Gastroesophageal sphincter (tissue), 4 donors: Measurements from ENCODE around the gene HMG20A. TPM values are rescaled to one million over a fixed set of nuclear protein-coding genes. Genes with fewer than 3 reads are reported as not detected.
A peak's percentile ranks its signal among the peaks of the same experiment; 100 is the strongest.

Experiments used
- ATAC-seq: fragments of 150-250 bp; one replicate; pipeline ENCODE4 v1.9.1; 2016; ENCODE audit warnings: mild to moderate bottlenecking, moderate library complexity
- H3K27ac ChIP-seq, 4 donors: fragments of 200-600 bp; sonication (generic) in 3 of 4; 1 replicate in 3 of 4; 2 replicates in 1 of 4; pipeline ENCODE4 v1.5.1; 2016 to 2019
- H3K27me3 ChIP-seq: fragments of 200-600 bp; sonication (generic); one replicate; pipeline ENCODE4 v1.5.1; 2019
- H3K36me3 ChIP-seq, 2 donors: fragments of 200-600 bp; sonication (generic); one replicate each; pipeline ENCODE4 v1.5.1; 2019; ENCODE audit warnings: control low read depth in 1 of 2
- H3K4me1 ChIP-seq, 3 donors: fragments of 200-600 bp; sonication (generic); 1 replicate in 2 of 3; 2 replicates in 1 of 3; pipeline ENCODE4 v1.5.1; 2016 to 2019; ENCODE audit warnings: control low read depth in 2 of 3
- H3K4me3 ChIP-seq, 2 donors: fragments of 200-600 bp; sonication (generic); one replicate each; pipeline ENCODE4 v1.5.1; 2019; ENCODE audit warnings: mild to moderate bottlenecking in 1 of 2, moderate library complexity in 1 of 2
- H3K9me3 ChIP-seq, 3 donors: fragments of 200-600 bp; sonication (generic); one replicate each; pipeline ENCODE4 v1.5.1; 2017 to 2019; ENCODE audit warnings: control low read depth in 2 of 3
- EP300 ChIP-seq: sonication (generic); formaldehyde crosslinking; IDR thresholded peaks from one replicate; pipeline ENCODE4 v1.6.1; 2017; ENCODE audit warnings: antibody characterized with exemption, mild to moderate bottlenecking
- POLR2A ChIP-seq, 2 donors: fragments of 450-650 bp; IDR thresholded peaks; one replicate each; pipeline ENCODE4 v1.6.1; 2017; ENCODE audit warnings: antibody characterized with exemption in 2 of 2, mild to moderate bottlenecking in 2 of 2, moderate library complexity in 1 of 2
- POLR2AphosphoS5 ChIP-seq: sonication (generic); formaldehyde crosslinking; IDR thresholded peaks from one replicate; pipeline ENCODE4 v1.6.1; 2017; ENCODE audit warnings: antibody characterized with exemption
- WGBS, 2 donors: methylation state at CpG; one replicate each; pipeline ENCODE4 v1.1.5; 2018; ENCODE audit warnings: low coverage in 1 of 2; 5-methylcytosine and 5-hydroxymethylcytosine counted together
- total RNA-seq, 4 donors: library from RNA; depleted of rRNA; stranded (reverse); fragments of >200 nt; gene quantifications; one replicate each; pipeline ENCODE4 v1.1.0, GENCODE V29; 2016
- TF ChIP-seq, protein P1 (sequence below), 4 experiments: fragments of 200-600 bp in 2 of 4; fragments of 450-650 bp in 2 of 4; sonication (generic) in 1 of 4; IDR thresholded peaks; one replicate each; pipeline ENCODE4 v1.5.1; 2017 to 2019; ENCODE audit warnings: antibody characterized with exemption in 4 of 4, mild to moderate bottlenecking in 2 of 4, moderate library complexity in 2 of 4

The HMG20A gene
- total RNA-seq, 4 donors from 2014 or later: 23.2 to 47.9 (median 33.2) TPM

DNA sequence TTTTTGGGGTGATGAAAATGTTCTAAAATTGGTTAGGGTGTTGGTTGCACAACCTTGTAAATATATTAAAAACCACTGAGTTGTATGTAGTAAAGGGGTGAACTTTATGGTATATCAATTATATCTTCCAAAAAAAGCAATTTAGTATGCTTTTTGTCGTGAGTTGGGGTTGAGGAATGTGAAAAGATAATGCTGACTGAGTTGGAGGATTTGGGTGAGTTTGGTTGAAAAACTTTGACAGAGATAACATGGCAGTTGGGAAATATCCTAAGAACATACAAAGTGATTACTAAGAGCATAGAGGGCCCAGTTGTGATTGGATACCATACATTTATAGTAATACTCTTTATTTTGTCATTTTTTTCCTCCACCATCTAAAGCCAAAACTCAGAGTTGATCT lies 33.6 kb downstream of the HMG20A start:
- TF ChIP-seq EP300: no peak
- no peak for TF ChIP-seq POLR2A (IDR thresholded peaks at IDR 0.05)
- TF ChIP-seq, protein P1, sequence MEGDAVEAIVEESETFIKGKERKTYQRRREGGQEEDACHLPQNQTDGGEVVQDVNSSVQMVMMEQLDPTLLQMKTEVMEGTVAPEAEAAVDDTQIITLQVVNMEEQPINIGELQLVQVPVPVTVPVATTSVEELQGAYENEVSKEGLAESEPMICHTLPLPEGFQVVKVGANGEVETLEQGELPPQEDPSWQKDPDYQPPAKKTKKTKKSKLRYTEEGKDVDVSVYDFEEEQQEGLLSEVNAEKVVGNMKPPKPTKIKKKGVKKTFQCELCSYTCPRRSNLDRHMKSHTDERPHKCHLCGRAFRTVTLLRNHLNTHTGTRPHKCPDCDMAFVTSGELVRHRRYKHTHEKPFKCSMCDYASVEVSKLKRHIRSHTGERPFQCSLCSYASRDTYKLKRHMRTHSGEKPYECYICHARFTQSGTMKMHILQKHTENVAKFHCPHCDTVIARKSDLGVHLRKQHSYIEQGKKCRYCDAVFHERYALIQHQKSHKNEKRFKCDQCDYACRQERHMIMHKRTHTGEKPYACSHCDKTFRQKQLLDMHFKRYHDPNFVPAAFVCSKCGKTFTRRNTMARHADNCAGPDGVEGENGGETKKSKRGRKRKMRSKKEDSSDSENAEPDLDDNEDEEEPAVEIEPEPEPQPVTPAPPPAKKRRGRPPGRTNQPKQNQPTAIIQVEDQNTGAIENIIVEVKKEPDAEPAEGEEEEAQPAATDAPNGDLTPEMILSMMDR (IDR thresholded peaks at IDR 0.05): no peak
- no peak for TF ChIP-seq POLR2AphosphoS5
- Histone ChIP-seq H3K27ac (peak overlapping the region in 1 of 4 donors; percentile 59), H3K4me1 (peaks cover 28 to 41% (median 31%) of the 10 kb centered on the region in 3 donors), H3K4me3 (no peak overlapping the region), H3K36me3 (peaks cover 0 to 6% of the 10 kb centered on the region in 2 donors), H3K27me3 (no peaks in the 10 kb centered on the region), H3K9me3 (no peaks in the 10 kb centered on the region)
- 80 to 92% methylated on average over 1 of the region's 1 CpG for WGBS, 2 donors
- ATAC-seq: no peak

DNA sequence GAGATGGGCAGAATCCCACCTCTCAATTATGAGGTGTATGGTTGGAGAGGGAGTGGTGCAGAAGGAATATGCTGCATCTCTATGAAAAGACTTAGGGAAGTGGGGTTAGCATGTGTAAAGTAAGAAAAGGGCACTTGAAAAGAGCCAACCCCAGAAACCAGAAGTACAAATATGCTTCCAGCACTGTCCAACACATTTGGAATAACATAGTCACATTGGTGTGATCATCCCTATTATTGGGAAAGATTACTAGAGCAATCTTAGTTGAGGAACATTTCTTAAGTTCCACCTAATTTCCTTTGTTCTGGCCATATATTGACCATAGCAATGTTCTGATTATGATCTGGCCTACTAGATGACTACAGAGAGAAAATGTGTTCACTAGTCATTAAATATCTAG lies 34.3 kb downstream of the HMG20A start:
- Histone ChIP-seq H3K4me3 (no peak overlapping the region), H3K27ac (peak overlapping the region; percentile 43 to 64 (median 61)), H3K27me3 (no peaks in the 10 kb centered on the region), H3K9me3 (no peaks in the 10 kb centered on the region), H3K4me1 (peaks cover 28 to 41% (median 31%) of the 10 kb centered on the region in 3 donors), H3K36me3 (peaks cover 0 to 12% of the 10 kb centered on the region in 2 donors)
- no peak for TF ChIP-seq POLR2A (IDR thresholded peaks at IDR 0.05)
- no peak for TF ChIP-seq EP300
- no peak for TF ChIP-seq POLR2AphosphoS5
- TF ChIP-seq, protein P1 (IDR thresholded peaks at IDR 0.05): no peak
- ATAC-seq: peak; percentile 50

DNA sequence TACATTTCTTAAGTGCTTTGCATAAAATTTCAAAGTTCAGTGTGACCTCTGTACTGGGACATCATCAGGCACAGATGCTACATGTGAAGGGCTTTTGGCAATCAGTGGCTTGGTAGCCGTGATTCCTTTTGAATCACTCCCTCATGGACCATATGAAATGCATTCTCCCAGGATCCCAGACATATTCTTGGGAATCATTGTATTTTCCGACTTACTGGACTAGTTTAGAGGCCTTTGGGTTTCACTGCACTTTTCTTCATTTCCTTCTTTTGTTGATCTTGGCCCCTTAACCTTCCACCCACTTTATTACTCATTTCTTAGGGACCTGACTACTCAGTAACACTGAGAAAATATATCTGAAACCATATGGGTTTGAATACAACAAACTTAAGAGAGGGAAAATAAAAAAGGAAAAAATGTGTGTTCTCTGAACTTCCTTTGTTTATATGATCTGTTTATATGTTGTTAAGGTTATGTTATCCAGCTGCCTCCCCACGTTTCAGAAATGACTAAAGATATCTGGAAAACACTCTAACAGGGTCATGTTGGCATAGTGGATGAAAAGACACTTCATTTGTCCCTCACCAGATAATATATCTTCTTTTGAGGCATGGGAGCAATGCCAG lies 35.1 kb downstream of the HMG20A start:
- Histone ChIP-seq H3K36me3 (peaks cover 0 to 20% of the 10 kb centered on the region in 2 donors), H3K9me3 (no peaks in the 10 kb centered on the region), H3K27ac (peak overlapping the region; percentile 47 to 64 (median 61)), H3K4me3 (no peak overlapping the region), H3K27me3 (no peaks in the 10 kb centered on the region), H3K4me1 (peaks cover 28 to 42% (median 31%) of the 10 kb centered on the region in 3 donors)
- TF ChIP-seq POLR2AphosphoS5 (peak; percentile 40), POLR2A (IDR thresholded peaks at IDR 0.05) (no peak)
- ATAC-seq: peak; percentile 71
- 19% methylated on average over 3 of the region's 3 CpGs for WGBS, 2 donors

DNA sequence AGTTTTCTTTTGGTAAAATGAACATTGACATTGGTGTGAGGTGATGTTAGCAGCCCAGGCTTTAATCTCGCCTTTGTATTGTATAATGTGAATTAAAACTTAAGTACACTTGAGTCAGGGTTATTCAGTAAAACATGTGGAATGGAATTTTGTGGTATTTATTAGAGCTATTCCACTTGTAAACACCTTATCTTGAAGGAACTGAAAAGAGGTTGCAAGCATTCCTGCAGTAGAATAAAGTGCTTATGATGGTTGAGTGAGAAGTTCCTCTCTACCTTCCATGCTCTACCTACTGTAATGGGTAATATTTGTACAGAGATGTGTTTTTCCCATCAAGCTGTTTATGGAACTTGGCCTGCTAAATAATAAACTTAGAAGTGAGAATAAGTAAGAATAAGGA lies 36.1 kb downstream of the HMG20A start:
- peaks cover 0 to 21% of the 10 kb centered on the region in 2 donors for H3K36me3 ChIP-seq
- peak overlapping the region in 2 of 4 donors; percentile 59 to 64 for H3K27ac ChIP-seq
- H3K9me3 ChIP-seq: no peaks in the 10 kb centered on the region
- H3K4me3 ChIP-seq: no peak overlapping the region
- TF ChIP-seq POLR2AphosphoS5 (no peak), EP300 (no peak), POLR2A (IDR thresholded peaks at IDR 0.05) (no peak)
- TF ChIP-seq, protein P1 (IDR thresholded peaks at IDR 0.05): no peak
- H3K27me3 ChIP-seq: no peaks in the 10 kb centered on the region
- peaks cover 28 to 48% (median 31%) of the 10 kb centered on the region in 3 donors for H3K4me1 ChIP-seq
- WGBS, 2 donors: 69 to 85% methylated on average over 1 of the region's 1 CpG
- ATAC-seq: no peak

DNA sequence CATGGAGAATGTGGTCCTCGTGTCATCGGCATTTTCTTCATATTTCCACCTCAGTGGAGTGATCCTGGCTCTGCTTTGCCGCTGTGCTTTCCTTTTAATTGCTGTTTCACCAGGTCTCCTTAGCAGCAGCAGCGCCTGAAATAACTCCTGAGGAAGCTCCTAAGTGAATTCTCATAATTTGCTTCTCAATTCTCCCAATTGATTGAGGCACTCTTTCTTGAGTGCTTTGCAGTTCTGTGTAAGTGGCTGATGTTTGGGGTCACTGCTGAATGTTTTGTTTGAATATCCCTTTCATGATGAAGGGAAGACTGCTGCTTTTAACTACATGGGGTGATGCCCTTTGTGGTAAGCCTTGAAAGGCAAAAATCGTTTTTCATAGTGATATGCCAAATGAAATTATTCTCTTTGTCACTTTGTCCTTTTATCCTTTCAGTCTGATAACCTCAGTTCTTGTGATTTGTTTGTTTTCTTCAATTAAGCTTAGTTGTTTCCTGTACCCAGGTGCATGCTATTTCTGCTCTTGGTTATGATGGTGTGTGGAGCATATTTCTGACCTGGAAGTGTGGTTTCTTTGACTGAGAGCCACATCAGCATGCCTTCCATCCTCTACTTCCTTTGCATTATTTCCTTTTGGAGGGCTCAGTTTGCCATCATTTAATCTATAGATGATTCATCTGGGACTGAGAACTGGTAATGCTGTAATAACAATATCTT lies 36.7 kb downstream of the HMG20A start:
- Histone ChIP-seq H3K4me1 (peaks cover 28 to 48% (median 31%) of the 10 kb centered on the region in 3 donors), H3K27ac (peak overlapping the region in 1 of 4 donors; percentile 20)
- 57 to 65% methylated on average over 5 of the region's 5 CpGs for WGBS, 2 donors

More for the DNA sequence above, 36.7 kb downstream of the HMG20A start:
- H3K27me3 ChIP-seq: no peaks in the 10 kb centered on the region
- no peaks in the 10 kb centered on the region for H3K9me3 ChIP-seq
- TF ChIP-seq, protein P1 (IDR thresholded peaks at IDR 0.05): no peak
- TF ChIP-seq POLR2A (IDR thresholded peaks at IDR 0.05) (no peak), POLR2AphosphoS5 (no peak), EP300 (no peak)
- H3K4me3 ChIP-seq: no peak overlapping the region
- peaks cover 0 to 21% of the 10 kb centered on the region in 2 donors for H3K36me3 ChIP-seq
- ATAC-seq: no peak
